Stimulated activated CD8-positive, alpha-beta memory T cell treated with anti-CD3 and anti-CD28 coated beads, Interleukin-15, amount 100 ng/mL, for 24 hours (primary cell): ENCODE measurements around the gene KCNQ1OT1.

ENCODE experiments used
- DNase-seq: peaks from one replicate; pipeline ENCODE4 v3.0.0-alpha.2; 2020; ENCODE audit warnings: low read depth

The KCNQ1OT1 gene

DNA sequence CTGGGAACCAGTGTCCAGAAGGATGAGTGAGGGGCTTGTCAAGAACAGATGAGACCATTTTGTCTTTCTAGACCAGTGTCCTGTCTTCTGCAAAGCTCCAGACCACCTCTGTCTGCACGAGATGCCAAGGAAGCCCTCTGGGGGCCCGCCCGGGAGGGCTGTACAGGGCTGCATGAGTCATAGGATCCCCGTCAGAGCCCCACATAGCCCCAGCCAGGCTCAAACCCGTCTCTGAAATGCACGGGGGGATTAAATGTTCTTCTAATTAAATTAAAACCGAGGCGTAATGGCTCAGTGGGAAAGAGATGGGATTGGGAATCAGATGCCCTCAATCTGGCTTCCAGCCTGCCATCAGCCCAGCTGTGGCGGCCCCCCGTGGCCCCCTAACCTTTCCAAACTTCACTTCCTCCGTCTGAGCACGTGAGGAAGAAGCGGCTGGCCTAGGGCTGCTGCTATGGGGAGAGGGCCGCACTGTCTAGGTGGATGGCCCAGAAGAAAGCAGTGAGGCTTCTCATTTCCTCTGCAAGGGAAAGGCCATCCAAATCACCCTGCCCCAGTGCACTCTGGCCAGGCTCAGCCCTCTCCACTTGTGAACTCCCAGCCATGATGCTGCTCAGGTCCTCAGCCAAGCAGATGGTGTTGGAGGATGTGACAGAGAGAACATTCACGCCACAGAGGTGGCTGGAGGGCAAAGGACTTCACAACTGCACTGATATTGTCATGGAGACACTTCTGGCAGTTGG is 32.8 kb downstream of the KCNQ1OT1 start:
- DNase-seq = no peak

DNA sequence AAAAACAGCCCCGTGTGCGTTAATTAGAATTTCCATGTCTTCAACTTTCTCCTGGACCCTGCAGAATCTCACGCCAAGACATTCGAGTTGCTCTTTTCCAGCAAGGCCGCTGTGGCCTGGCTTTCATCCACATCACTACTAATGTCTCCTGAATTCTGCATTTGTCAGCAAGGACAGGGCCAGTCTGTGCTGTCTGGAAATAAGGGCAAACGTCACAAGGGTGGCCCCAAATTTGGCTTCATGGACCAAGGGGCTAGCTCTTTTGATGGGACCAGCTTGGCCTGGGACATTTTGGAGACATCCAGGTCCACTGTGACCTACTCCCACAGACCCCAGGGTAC is 33.4 kb downstream of the KCNQ1OT1 start:
- no peak for DNase-seq

DNA sequence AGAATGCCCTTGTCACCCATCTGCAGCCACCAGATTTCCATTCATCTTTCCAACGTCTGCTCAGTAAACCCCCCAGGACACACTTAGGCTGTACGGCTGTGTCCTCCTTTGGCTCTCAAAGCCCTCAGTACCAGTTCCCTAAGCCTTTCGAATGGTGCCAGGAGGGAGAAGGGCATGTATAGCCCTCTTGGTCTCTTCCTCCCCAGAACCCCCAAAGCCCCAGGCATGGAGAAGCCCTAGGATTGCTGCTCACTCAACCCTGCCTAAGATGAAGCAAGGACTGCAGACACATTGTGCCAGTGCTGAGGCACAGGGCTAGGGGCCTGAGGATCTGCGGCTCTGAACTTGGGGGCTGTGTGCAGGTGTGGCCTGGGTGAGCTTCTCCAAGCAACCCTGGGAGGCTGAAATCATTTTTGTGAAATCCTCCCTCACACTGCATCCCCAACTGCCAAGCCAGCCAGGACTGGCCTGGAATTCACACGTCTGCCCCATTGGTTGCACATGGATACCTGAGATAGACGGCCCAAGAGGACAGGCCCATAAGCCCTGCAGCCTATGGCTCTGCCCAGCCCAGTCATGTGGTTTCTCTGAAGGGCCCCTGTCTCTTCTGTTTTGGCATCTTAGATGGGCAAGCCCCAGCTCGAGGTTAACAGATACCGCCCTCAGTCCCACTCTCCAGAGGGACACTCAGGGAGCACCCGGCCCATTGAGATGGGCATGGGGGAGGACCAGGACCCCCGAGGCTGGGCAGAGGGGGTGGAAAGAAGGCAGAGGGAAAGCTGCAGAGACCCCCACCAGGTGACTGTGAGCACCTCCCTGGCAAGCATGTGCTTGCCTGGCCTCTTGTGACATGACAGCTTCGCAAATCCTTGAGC is 34.0 kb downstream of the KCNQ1OT1 start:
- DNase-seq = no peak

DNA sequence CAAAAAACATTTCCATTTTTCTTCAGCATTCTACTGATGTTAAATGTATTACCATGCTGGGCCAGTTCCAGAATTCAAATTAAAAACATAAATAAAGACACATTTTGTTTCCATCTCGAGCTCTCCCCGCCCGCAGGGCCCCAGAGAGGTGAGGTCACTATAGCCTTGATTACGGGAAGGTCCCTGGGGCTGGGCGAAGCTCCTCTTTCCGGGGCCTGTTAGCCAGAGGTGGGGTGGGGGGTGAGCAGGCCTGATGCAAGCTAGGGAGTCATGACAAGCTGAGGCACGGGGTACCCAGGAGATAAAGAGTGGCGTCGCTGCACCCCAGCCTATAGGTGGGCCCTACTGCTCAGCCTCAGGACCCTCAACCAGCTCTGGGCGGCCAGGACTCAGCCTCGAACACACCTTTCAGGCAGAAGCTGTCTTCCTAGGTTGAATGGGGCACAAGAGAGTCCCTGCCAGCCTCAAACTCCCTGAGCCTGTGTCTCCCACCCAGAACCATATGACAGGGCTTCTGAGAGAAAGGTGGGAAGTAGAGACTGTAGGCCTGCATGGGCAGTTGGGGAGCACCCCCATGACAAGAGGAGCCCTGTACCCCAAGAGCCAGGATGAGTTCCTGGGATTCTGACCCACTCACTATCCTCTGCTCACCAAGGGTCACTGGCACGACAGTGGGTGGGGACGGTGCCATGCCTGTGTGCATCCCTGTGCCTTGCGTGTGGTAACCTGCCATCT is 34.8 kb downstream of the KCNQ1OT1 start:
- no peak for DNase-seq

DNA sequence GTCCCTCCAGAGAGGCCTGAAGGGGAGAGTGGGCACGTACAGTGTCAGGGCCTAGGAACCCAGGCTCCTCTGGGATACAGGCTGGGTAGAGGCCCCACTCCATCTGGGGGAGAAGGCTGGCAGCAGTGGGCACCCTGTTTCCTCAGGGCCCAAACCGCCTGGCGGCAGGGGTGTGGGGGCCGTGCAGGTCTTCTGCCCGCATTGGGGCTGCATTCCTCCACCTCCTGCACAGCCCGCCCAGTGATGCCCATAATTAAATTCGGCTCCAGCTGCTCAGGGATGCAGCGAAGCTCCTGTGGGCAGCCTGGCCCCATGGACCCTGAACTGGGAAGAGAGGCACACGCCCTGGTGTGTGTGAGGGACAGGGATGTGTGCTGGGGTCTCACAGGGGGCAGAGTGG is 35.4 kb downstream of the KCNQ1OT1 start:
- DNase-seq = no peak

DNA sequence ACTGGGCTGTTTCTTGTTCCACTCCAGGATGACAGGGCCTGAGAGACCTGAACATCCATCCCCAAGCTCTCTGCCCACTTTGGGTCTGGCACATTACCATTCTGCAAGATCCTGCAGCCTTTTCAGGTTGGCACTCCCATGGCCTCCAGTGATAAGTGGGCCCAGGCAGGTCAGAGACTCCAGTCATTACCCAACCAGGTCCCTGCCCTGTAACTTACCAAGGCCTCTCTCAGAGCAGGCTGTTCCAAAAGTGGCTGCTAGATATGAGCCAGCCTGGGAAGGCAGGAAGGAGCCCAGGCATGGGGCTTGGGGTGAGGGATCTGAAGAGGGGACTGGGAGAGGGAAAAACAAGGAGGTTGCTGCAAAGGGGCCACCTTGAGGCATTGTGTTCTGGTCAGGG is 35.9 kb downstream of the KCNQ1OT1 start:
- DNase-seq = no peak

DNA sequence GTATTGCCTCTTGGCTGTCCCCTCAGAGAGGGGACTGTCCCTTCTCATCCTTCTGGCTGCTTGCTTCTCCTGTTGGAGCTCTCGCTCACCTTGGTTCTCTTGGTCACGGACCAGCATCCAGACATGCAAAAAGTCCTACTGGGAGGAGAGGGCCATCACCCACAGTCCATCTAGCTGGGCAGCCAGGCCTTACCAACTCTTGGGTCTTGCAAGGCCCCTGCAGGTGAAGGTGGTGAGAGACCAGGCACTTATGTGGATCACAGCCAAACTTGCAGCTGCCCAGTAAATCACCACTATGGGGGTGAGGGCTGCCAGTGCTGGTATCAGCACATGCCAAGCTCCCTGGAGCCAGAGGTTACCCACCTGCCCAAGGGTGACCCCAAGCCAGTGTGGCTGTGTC is 36.3 kb downstream of the KCNQ1OT1 start:
- no peak for DNase-seq

DNA sequence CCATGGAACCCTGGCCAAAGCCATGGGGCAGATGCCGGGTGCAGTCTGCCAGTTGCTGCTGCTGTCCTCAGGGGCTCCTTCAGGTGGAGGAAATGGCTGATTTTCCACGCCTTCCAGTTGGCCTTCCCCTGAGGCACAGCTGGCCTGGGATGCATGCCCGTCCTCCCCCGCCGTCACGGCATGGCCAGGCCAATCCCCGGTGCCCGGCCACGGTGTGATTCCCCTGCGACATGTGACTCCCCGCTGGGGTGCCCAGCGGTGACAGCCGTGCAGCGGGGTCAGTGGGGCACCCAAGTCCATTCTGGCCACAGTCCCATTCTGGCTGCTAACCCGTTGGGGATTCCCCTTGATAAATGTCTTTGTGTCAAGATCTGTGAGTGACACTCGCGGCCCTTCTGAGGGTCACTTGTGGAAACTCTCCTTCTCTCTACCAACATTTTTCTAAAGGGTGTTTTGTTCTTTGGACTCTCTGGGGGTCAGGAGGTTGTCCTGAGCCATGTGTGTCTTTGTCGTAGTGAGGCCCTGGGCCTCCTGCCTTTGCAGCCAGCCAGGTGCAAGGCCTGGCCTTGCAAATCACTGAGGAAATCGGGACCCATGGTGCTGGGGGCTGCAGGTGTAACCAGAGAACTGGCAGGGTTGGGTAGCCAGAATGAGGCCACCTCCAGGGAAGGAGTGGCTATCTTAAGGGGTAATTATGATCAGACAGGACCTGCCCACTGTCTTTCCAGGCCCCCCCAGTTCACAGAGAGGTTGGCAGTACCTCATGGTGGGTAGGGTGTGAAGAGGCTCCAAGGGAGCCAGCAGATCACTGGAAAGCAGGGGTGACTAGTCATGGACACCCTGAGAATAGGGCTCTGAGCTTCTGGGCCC is 37.1 kb downstream of the KCNQ1OT1 start:
- DNase-seq = no peak

DNA sequence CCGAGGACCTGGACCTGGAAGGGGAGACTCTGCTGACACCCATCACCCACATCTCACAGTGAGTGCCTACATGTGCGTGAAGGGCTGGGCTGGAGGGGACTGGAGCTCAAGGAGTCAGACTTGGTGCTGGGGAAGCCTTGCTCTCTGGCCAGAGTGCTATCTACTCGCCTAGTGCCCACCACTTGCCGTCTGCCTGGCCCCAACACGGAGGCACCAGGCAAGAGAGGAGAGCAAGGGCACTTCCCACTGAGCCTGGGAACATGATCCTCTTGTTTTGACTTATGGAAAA is 37.8 kb downstream of the KCNQ1OT1 start:
- DNase-seq = no peak

DNA sequence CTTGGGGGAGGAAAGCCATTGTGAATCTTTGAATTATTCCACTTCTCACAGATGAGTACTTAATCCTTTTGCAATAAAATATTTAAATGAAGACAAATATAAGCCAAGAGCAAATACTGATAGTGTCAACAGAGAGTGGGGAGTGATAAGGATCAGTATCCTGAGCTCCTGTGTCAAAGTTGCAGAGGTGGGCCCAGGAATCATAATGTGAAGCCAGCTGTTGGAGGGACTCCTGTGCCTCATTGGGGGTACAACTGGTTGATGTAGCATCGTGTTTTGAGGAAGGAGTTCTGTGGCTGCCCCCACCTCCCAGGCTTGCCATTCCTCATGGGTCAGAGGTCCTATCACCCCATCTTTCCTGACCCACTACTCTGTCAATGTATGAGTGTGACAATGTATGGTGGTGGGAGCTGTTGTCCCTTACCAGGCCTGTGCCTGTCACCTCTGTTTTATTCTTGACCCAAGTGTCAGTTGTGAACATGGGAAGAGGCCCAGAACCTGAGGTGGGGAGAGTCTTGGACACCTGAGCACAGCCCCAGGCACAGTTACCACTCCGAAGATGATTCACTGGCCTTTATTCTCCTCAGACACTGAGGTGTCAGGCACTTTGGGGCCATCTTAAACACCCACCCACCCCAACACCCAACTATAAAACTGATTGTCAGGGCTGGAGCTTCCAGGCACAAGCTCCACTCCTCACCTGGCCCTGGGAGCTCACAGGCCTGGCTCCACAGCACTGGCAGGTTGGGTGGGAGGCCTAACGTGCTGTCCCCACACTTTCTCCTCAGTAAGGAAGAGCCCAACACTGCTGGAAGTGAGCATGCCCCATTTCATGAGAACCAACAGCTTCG is 38.4 kb downstream of the KCNQ1OT1 start:
- DNase-seq = no peak

DNA sequence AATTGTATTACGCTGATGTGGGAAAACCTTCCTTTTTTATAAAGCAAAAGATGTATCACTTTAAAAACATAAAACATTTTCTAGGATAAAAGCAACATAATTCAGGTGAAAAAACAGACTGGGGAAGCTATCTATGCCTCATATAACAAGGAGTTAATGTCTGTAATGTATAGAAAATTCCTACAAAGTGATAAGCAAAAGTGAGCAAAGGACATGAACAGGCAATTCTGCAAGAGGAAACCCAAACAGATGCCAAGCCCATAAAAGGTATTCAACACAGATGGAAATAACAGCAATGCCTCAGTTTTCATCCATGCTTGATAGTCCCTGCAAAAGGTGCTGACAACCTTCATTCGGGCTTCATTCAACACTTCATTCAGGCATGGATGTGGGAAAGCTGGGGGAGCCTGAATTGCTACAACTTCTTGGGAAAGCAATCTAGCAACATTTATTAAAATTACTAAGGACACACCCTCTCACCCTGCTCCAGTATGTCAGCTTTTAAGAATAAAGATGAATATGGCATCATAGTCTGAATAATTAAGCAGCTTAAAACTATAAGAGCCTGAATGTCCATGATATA is 39.3 kb downstream of the KCNQ1OT1 start:
- no peak for DNase-seq

DNA sequence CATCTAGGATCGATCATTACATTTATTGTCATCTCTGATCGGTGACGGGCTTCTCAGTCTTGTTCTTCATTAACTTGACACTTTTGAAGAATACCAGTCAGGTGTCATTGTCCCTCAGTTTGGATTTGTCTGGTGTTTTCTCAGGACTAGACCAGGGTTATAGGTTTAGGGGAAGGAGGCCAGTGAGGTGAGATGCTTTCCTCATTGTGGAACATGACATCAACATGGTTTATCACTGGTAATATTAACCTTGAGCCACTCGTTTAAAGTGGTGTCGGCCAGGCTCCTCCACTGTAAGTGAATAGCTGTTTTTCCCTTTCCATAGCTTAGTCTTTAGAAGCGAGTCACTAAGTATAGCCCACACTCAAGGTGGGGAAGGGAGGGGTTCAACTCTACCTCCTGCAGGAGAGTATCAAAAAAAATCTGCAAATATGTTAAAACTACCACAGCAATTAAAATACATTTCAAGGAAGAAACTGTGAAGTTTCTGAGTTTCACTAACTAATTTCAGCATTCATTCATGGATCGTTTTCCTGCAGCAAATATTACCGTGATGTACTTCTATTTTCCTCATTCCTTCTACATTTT is 42.0 kb downstream of the KCNQ1OT1 start:
- DNase-seq = no peak

DNA sequence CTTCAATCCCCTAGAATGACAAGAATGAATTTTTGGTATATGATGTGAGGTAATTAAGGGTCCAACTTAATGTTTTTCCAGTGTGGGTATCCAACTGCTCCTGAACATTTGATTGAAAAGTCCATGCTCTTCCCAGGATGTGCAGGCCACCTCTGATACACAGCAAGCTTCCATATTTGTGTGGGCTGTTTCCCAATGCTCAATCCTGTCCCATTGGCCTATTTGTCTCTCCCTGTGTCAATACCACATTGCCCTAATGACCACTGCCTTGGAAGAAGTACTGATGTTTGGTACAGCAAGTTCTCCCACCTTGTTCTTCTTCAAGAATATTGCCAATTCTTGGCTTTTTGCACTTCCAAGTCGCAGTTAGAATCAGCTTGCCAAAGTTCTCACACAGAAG is 42.9 kb downstream of the KCNQ1OT1 start:
- DNase-seq = no peak

DNA sequence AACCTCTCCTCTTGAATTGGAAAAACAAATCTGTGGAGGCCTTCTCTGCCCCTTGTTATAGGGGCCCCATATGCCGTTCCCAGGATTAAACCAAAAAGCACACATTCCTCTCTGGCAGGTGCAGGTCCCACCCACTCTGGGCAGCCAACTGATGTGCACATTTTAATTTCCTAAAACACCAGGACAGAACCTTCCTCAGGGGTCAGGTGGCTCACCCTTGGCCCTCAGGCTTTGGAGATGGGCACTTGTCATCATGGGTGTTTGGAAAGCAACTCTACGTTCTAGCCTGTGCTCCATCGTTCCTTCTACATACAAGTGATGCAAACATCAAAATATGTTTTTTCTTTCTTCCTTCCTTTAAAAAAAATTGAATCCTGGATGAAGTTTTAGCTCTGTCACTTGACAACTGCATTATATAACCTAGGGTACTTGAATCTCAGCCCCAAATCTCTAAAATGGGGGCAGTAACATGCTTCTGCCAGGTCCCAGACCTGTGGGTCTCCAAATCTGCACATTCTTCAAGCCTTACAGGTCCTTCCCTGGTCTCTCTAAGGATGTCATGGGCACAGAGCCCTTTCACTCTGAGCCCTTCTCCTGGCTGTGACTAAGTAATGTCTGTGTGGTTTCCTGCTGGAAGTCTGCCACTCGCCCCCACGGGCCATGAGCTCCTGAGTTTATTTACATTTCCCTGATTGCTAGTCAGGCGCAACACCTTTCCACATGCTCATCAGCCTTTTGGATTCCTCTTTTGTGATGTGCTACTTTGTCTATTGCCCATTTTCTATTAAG is 43.8 kb downstream of the KCNQ1OT1 start:
- DNase-seq = no peak

DNA sequence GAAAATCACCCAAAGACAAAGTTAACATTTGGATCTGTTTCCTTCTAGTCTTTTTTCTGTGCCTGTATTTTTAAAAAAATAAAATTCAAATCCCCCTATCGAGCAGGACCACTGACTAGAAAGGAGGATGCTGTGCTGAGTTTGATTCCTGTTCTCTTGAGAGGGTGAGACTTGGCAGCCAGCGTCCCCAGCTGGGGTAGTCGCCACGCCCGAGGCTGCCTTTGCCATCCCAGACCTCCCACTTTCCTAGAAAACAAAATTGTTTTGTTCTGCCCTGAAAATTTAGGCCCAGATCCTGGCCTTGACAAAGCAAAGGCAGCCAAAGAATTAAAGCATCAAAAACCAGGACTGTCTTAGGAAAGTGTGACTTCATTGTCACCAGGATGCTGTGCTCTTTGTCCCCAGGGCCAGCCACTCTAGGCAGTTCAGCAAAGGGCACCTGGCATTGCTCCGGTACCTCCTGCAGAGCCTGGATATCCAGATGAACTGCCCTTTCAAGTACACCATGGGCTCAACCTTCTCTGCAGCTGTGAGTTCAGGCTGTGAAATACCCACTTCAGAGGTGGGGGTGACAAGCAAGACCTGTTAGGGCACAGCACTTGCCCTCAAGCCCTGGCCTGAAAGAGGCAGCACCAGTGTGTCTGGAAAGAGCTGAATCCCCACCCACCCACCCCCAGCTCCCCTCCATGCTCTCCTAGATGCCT is 44.6 kb downstream of the KCNQ1OT1 start:
- no peak for DNase-seq

DNA sequence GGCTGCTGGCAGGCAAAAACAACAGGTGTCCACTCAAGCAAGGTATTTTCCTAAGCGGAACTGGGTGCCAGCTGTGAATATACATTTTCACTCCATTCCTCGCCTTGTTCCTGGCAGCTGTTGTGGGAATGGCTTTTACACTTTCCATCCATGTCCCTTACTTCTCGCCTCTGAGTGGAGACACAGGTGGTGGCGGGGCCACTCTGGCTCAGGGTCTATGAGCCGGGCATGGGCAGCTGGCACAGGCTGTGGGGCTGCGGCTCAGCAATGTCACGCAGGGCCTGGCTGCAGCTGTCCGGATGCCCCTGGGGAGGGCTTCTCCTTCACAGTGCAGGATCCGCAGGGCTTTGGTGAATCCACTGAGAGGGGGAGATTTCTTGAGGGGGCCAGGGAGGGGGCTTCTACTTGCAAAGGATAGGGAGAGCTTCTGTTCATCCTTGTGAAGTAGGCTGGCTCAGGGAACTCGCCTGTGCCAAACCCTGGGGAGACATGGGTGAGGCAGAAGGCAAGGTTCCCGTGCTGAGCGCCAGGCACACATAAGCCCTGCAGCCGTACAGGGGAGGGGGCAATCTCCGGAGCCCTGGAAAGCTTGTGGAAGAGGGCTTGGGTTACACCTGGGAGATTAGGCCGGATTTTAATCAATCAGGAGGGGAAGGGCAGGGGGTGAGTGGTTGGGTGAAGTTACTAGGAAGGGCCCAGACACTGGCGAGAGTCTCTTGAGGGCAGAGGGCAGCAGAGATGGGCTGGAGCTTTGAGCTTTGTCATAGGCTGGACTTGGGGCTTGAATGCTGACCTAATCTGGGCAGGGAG is 45.7 kb downstream of the KCNQ1OT1 start:
- DNase-seq = no peak

DNA sequence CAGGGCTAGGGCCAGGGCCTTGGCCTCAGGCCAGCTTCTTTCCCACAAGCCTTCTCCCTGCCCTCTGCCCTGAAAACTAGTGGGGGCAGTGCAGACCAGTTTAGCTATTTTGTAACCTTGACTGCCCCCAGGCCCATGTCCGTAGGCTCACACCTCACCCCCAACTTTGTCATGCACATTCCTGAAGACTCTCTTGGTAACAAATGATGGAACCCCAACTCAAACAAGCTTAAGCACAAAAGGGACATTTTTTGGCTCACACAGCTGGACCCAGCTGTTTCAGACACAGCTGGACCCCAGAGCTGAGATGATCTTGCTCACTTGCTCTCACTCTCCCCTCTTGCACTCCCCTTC is 46.6 kb downstream of the KCNQ1OT1 start:
- DNase-seq = no peak
